Umbilical cord (tissue), 1 donor: ENCODE measurements around the gene MMP7. TPM values are rescaled to one million over a fixed set of nuclear protein-coding genes. Genes with fewer than 3 reads are reported as not detected.

Source experiments
- total RNA-seq: library from RNA; depleted of rRNA; stranded (reverse); fragments of >200 nt; gene quantifications from one replicate; pipeline ENCODE4 v1.2.3, GENCODE V29; 2014; ENCODE audit warnings: low replicate concordance; ENCODE audit not compliant: insufficient read depth

The MMP7 gene
- total RNA-seq, 1 donor from 2014 or later, result 23.8 TPM

Other genes with a start within 250 kb of the MMP7 start
- 3.9 TPM for gene BIRC3, start 213.3 kb downstream of the MMP7 start, total RNA-seq
- 80.4 TPM for gene BIRC2, start 183.5 kb downstream of the MMP7 start, total RNA-seq
- gene TMEM123, start 78.0 kb downstream of the MMP7 start, total RNA-seq, result 136 TPM
- not detected for gene MMP20, start 94.6 kb upstream of the MMP7 start, total RNA-seq
- not detected for gene MMP27, start 175.0 kb upstream of the MMP7 start, total RNA-seq
- gene MMP8, start 194.2 kb upstream of the MMP7 start, total RNA-seq, result 1.4 TPM
- gene MMP10, start 249.9 kb upstream of the MMP7 start, total RNA-seq, result 26.0 TPM